ENCODE data around the gene NTRK3.

GRCh38 chr15:88266170-88266569 is 9.6 kb upstream of the NTRK3 start:
- TF ChIP-seq, protein P1, sequence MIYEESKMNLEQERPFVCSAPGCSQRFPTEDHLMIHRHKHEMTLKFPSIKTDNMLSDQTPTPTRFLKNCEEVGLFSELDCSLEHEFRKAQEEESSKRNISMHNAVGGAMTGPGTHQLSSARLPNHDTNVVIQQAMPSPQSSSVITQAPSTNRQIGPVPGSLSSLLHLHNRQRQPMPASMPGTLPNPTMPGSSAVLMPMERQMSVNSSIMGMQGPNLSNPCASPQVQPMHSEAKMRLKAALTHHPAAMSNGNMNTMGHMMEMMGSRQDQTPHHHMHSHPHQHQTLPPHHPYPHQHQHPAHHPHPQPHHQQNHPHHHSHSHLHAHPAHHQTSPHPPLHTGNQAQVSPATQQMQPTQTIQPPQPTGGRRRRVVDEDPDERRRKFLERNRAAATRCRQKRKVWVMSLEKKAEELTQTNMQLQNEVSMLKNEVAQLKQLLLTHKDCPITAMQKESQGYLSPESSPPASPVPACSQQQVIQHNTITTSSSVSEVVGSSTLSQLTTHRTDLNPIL (CRISPR knock-in tag; IDR thresholded peaks at IDR 0.05; ENCODE audit: low read depth): no peak
- TF ChIP-seq ISL1 (CRISPR knock-in tag; IDR thresholded peaks at IDR 0.05) (no peak), ZFP3 (CRISPR knock-in tag; IDR thresholded peaks at IDR 0.05) (no peak), BACH2 (CRISPR knock-in tag; IDR thresholded peaks at IDR 0.05; ENCODE audit: borderline replicate concordance) (no peak), GLIS3 (CRISPR knock-in tag; IDR thresholded peaks at IDR 0.05) (no peak), ARNTL (CRISPR knock-in tag; IDR thresholded peaks at IDR 0.05; ENCODE audit: borderline replicate concordance, low read depth) (no peak), ZNF70 (CRISPR knock-in tag; IDR thresholded peaks at IDR 0.05) (no peak), TOX (CRISPR knock-in tag; IDR thresholded peaks at IDR 0.05; ENCODE audit: borderline replicate concordance) (no peak), RARB (CRISPR knock-in tag; IDR thresholded peaks at IDR 0.05) (no peak), SNAI2 (CRISPR knock-in tag; IDR thresholded peaks at IDR 0.05) (no peak)
- TF ChIP-seq, protein P2, sequence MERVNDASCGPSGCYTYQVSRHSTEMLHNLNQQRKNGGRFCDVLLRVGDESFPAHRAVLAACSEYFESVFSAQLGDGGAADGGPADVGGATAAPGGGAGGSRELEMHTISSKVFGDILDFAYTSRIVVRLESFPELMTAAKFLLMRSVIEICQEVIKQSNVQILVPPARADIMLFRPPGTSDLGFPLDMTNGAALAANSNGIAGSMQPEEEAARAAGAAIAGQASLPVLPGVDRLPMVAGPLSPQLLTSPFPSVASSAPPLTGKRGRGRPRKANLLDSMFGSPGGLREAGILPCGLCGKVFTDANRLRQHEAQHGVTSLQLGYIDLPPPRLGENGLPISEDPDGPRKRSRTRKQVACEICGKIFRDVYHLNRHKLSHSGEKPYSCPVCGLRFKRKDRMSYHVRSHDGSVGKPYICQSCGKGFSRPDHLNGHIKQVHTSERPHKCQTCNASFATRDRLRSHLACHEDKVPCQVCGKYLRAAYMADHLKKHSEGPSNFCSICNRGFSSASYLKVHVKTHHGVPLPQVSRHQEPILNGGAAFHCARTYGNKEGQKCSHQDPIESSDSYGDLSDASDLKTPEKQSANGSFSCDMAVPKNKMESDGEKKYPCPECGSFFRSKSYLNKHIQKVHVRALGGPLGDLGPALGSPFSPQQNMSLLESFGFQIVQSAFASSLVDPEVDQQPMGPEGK (CRISPR knock-in tag; IDR thresholded peaks at IDR 0.05; ENCODE audit: borderline replicate concordance): no peak
- TF ChIP-seq, protein P3, sequence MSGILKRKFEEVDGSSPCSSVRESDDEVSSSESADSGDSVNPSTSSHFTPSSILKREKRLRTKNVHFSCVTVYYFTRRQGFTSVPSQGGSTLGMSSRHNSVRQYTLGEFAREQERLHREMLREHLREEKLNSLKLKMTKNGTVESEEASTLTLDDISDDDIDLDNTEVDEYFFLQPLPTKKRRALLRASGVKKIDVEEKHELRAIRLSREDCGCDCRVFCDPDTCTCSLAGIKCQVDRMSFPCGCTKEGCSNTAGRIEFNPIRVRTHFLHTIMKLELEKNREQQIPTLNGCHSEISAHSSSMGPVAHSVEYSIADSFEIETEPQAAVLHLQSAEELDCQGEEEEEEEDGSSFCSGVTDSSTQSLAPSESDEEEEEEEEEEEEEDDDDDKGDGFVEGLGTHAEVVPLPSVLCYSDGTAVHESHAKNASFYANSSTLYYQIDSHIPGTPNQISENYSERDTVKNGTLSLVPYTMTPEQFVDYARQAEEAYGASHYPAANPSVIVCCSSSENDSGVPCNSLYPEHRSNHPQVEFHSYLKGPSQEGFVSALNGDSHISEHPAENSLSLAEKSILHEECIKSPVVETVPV (CRISPR knock-in tag; IDR thresholded peaks at IDR 0.05): no peak

All from SK-N-SH treated with all-trans-retinoic acid at 6 μM for 48 hours (cell line).